SK-N-MC (cell line): ENCODE measurements around the gene SDK1.

Experiments
- EZH2 ChIP-seq: fragments of 200-600 bp; sonication (generic); IDR thresholded peaks from one replicate; pipeline ENCODE4 v1.6.1; 2017; ENCODE audit warnings: antibody characterized with exemption
- POLR2AphosphoS5 ChIP-seq: IDR thresholded peaks from 2 replicates; pipeline ENCODE4 v1.6.1; 2012; ENCODE audit warnings: mild to moderate bottlenecking, low read depth, low read length, borderline replicate concordance

DNA sequence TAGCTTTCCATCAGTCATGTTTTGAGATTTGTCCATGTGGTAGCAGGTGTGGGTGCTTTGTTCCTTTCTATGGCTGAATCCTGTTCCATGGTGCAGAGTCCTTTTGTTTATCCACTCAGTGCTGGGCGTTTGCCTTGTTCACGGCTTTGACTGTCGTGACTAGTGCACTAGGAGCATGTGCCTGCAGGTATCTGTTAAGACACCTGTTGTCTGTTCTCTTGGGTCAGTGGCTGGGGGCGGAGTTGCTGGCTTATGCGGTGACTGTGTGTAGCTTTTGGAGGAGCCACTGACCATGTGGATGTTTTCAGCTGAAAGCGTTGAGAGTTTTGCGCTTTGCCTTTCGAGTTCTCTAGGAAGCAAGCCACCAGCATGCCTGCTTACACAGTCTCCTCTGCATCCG is 807.9 kb downstream of the SDK1 start:
- TF ChIP-seq EZH2 (no peak), POLR2AphosphoS5 (no peak)
